HG02763 (cell line): ENCODE measurements around the gene GPX4.

Experiments
- ATAC-seq: cut with Tn5 transposase; IDR thresholded peaks from one replicate; pipeline ENCODE4 v1.9.1; 2021; ENCODE audit warnings: mild to moderate bottlenecking, moderate library complexity; ENCODE audit not compliant: unreplicated experiment

Gene GPX4

DNA sequence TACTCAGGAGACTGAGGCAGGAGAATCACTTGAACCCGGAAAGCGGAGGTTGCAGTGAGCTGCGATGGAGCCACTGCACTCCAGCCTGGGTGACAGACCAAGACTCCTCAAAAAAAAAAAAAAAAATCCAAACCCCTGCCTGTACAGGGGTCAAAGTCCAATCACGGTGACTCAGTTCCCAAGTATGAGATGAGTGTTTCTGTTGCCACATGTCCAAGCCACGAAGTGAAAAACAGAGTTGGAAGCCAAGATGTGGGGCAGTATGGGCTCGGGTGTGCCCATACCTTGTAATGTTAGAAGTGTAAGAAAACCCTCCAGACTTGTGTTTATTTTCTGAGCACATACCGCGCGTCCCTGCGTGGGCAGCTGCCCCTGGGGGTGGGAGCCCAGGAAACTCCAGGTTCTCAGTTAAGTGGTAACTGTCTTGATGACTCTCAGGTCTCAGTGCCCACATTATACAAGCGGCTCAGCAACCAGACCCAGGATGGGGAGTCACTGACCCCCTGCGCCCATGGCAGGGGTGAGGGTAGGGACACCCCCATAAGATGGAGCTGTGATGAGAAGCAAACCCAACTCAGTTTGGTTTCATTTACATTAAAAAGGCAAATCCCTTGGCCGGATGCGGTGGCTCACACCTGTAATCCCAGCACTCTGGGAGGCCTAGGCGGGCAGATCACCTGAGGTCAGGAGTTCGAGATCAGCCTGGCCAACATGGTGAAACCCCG lies 1.2 kb upstream of the GPX4 start:
- no peak for ATAC-seq

DNA sequence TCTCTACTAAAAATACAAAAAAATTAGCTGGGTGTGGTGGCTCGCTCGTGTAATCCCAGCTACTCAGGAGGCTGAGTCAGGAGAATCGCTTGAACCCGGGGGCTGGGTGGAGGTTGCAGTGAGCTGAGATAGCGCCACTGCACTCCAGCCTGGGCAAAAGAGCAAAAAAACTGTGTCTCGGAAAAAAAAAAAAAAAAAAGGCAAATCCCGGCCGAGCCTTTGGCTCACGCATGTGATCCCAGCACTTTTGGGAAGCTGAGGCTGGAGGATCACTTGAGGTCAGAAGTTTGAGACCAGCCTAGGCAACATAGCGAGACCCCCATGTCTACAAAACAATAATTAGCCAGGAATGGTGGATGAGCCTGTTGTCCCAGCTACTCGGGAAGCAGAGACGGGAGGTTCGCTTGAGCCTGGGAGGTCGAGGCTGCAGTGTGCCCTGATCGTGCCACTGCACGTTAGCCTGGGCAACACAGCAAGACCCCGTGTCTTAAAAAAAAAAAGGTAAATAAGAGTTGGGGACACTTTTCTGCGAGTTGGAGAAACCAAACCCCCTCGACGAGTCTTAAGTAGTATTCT lies 574 bp upstream of the GPX4 start:
- no peak for ATAC-seq

DNA sequence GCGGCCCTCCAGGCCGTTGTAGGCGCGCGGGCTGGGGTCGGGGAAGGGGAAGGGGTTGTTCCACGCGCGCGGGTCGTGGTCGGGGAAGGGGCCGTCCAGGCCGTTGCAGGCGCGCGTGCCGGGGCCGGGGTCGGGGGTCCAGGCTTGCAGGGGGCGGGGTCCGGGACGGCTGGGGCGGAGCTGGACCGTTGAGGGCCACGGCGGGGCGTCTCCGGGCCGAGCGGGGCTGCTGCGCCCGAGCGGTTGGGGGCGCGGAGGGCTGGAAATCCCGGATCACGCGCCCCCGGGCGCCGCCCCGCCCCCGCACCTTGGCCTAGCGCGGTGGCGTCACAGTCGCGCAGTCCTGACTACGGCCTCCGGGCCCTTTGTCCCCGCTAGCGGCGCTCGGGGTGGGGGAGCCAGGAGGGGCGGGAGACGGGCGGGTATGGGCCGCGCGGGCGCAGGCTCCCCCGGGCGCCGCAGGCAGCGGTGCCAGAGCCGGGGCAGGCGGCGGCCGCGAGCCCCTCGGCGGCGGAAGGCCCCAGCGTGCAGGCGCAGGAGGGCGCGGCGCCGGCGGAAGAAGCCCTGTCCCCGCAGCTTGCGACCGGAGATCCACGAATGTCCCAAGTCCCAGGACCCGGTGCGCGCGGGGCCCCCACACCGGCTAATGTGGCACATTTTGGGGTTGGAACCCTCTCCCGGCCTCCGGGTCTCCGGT lies 665 bp downstream of the GPX4 start:
- peak; percentile 24 for ATAC-seq

DNA sequence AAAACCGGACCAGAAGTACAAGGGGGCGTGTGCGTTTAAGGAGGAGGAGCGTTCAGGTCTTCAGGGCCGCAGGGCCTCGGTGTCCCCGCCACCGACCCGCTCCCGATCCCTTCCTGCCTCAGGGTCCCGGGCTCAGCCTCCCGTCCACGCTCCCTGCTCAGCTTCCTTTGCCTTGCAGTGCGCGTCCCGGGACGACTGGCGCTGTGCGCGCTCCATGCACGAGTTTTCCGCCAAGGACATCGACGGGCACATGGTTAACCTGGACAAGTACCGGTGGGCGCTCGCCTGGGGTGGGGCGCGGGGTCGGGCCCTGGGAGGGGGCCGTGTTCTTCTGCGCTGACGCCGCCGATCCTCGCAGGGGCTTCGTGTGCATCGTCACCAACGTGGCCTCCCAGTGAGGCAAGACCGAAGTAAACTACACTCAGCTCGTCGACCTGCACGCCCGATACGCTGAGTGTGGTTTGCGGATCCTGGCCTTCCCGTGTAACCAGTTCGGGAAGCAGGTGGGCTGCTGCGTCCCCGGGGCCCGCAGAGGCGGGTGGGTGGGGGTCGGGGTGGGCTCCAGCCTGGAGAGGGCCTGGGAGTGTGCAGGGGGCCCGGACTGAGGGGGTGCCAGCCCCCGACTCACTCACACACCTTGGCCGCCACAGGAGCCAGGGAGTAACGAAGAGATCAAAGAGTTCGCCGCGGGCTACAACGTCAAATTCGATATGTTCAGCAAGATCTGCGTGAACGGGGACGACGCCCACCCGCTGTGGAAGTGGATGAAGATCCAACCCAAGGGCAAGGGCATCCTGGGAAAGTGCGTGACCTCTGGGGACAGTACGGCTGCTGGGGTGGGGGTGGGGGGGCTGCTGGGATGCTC lies 1.4 kb downstream of the GPX4 start:
- ATAC-seq: no peak

DNA sequence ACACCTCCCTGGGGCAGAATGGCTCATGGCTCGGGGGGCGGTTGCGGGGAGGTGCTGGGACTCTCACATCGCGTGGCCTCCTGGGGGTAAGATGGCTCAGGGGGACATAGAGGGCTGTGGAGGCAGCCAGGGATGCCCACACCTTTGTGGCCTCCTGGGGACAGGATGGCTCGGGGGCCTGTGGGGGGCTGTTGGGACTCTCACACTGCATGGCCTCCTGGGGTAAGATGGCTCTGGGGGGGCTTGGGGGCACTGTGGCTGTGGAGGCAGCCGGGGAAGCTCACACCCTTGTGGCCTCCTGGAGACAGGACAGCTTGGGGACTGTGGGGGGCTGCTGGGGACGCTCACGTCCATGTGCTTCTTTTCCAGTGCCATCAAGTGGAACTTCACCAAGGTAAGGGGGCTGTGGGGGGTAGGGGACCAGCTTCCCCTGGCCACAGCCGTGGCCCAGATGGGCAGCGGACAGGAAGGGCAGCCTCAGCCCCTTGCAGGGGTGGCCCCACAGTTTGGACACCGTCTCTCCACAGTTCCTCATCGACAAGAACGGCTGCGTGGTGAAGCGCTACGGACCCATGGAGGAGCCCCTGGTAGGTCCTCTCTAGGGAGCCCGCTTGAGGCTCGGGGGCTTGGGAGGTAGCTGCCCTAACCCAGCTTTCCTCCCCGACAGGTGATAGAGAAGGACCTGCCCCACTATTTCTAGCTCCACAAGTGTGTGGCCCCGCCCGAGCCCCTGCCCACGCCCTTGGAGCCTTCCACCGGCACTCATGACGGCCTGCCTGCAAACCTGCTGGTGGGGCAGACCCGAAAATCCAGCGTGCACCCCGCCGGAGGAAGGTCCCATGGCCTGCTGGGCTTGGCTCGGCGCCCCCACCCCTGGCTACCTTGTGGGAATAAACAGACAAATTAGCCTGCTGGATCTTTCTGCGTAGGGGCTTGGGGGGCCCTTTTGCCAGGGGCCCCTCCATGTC lies 2.4 kb downstream of the GPX4 start:
- no peak for ATAC-seq

DNA sequence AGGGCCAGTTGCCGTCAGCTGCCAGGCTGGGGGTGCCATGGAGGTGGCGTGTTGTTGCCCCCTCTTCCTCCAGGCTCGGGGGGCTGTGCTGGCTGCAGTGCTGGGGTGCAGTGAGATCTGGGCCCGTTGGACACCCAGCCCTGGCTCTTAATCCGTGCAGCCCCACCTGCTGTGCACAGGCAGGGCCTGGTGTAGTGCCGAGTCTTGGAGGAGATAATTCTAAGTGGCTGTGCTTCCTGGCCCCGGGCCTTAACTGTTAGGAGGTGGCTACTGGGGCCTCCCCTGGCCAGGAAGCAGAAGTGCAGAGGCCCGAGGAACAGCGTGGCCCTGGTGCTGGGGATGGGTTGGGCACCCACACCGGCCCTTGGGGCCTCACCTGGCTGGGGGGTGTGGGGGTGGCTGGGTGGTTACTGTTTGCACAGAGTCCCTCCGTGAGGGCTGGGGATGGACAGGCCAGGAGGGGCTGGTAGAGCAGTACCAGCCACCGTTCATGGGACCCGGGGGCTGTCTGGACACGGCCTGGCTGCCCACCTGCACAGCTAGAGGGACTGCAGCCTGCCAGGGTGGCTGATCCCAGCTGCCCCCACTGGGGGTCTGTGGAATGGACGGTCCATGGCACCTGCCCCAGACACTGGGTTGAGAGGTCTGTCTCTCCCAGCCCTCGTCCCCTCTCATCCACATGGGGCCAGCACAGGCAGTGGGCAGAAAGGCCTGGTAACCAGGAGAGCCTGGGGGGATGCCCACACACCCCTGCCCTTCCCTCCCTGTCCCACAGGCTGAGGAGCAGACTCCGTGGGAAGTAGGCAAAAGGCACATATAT lies 3.3 kb downstream of the GPX4 start:
- no peak for ATAC-seq

DNA sequence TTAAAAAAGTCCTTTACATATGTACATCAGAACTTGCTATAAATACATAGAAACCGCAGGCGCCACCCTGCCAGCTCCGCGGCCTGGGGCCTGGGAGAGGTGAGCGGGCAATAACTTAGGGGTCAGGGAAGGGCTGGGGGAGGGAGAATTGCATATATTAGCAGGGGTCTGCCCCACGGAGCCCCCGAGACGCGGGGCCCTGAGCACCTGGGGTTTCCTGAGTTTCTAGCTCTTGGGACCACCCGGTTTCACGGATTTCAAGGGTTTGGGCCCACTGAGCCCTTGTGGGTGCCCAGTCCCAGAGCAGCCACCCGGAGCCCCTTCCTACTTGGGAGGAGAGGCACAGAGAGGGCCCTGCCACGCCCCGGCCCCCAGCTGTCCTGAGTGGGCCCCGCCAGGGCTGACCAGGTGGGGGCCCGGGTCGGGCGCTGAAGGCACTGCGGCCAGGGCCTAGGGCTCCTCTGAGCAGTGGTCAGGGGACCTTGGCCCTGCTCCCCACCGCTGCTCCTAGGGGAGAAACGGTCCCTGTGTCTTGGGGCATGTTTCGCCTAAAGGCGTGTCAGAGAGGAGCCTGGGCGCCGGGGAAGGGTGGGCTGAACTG lies 4.0 kb downstream of the GPX4 start:
- ATAC-seq: no peak

DNA sequence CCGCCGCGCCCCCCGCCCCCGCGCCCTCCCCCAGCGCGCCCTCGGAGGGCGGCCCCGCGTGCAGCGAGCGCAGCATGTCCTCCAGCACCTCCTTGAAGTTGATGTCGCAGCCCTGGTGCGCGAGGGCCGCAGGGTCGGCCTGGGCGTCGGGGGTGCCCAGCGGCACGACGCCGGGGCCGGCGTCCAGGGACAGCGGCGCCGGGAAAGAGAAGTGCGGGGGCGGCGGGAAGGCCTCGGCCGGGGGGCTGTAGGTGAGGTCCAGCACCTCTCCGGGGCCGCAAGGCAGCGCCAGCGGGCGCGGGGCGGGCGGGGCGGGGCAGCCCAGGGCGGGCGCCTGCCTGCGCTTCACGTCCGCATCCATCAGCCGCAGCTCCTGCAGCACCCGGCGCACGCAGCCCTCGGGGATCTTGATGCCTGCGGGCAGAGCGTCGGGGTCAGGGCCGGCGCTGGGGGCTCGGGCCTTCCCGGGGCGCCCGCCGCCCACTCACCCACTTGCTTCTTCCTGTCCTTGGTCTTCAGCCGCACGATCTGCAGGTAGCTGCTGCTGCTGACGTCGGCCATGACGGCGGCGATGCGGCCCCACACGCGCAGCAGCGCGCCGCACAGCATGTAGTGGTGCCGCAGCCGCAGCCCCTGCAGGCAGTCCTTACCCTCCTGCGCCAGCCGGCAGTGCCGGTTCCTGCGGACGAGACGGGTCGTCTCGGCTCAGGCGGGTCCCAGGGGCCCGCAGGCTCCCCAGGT lies 4.7 kb downstream of the GPX4 start:
- ATAC-seq: no peak

DNA sequence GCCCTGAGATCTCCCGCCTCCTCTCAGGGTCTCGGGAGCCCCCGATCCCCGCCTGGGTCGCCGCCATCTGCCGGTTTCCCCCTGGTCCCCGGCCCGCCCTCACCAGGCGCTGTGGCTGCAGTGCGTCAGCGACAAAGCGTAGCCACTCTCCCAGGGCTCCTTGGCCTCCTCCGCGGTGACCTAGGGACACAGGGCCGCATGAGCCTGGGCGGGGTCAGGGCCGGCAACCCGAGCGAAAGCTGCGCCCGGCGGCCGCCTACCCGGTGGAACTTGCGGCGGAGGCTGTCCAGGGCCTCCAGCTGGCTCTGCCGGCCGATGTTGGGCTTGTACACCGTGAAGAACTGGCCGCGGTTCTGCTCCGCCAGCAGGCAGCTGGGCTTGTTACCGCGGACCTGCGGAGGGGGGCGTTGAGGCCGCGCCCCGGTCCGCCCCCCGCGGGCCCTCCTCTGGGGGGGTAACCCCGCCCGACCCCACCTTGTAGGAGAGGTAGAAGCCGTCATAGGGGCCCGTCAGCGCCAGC lies 5.3 kb downstream of the GPX4 start:
- no peak for ATAC-seq

DNA sequence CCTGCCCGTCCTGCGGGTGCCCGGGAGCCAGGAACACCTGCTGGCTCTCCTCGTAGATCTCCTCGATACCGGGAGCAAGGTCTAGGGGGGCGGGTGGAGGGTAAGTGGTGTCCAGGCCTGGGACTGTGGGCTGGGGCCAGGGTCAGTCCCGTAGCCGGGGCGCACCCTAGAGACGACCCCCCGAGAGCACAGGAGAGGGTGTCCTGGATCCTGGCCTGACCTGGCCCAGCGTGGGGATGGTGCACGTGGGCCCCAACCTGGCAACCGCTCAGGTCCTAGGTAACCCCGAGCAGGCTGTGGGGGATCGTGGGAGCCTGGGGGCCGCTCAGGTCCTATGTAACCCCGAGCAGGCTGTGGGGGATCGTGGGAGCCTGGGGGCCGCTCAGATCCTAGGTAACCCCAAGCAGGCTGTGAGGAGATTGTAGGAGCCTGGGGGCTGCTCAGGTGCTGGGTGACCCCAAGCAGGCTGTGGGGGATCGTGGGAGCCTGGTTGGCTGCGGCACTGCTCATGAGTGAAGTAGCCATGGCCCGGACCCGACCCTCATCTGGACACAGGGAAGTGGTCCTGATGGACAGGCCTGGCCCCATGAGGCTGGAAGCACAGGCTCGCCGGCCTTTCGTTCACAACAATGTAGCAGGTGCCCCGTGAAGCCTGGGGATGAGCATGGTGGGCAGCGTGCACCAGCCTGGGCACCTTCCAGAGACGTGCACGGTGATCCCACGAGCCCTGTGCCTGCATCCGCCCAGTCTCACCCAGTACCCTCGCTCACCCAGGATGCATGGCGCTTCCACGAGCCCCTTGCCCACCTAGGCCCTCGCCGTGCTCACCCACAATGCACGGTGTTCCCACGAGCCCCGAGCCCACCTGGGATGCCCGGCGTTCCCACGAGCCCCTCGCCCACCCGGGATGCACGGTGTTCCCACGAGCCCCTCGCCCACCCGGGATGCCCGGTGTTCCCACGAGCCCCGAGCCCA lies 6.2 kb downstream of the GPX4 start:
- ATAC-seq: no peak

DNA sequence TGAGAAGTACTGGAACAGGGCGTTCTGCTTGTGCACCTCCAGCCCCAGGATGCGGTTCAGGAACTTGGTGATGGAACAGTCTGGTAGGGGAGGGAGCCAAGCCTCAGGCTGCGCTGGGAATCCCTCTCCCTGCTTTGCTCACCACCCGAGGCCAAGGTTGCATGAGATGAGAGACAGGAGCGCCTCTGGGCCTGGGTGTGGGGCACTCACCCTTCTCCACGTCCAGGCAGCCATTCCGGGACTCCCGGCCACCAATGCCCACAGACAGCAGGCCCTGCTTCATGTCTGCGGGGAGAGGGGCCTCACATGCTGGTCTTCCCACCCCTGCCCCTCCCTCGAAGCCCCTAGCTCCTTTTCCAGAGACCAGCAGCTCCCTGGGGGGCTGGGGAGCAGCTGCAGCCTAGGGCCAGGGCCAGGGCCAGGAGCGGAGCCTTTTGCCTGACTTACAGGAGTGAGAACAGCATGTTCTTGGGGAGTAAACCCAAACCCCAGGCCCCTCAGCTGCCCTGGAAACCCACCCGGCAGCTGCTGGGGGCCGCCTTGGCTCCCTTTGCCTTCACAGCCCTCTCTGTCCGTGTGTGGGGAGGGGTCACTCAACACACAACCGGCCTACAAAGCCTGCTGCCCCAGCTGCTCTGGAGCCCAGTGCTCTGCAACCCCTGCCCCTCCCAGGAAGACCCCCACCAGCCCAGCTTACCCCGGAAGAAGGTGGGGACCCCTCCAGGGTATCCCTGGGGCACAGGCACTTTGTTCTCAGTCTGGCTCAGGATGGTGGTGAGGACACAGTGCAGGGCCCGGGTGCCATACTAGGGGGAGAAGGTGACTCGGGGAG lies 7.2 kb downstream of the GPX4 start:
- ATAC-seq: no peak

DNA sequence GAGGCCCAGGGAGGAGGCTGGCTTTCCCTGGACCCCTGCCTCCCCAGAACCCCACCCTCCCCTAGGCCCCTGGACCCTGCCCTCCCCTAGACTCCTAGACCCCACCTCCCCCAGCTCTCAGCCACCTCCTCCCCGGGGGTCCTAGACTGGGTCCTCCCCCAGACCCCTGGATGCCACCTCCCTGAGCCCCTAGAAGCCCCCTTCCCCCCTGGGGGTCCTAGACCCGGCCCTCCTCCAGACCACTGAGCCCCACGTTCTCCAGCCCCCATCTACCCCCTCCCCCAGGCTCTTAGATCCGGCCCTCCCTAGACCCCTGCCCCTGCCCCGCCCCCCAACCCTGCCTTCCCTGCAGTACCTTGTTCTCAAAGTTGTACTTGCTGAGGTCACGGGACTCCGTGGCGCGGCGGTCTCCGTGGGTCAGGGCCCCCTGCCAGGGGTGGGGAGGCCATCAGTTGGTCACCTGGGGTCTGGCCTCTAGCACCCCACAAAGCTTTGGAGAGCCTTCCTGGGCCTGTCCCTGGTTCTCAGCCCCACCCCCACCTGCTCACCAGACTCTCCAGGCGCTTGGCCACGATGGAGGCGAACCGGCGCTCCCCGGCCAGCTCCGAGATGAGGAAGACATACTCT lies 8.0 kb downstream of the GPX4 start:
- ATAC-seq: no peak

DNA sequence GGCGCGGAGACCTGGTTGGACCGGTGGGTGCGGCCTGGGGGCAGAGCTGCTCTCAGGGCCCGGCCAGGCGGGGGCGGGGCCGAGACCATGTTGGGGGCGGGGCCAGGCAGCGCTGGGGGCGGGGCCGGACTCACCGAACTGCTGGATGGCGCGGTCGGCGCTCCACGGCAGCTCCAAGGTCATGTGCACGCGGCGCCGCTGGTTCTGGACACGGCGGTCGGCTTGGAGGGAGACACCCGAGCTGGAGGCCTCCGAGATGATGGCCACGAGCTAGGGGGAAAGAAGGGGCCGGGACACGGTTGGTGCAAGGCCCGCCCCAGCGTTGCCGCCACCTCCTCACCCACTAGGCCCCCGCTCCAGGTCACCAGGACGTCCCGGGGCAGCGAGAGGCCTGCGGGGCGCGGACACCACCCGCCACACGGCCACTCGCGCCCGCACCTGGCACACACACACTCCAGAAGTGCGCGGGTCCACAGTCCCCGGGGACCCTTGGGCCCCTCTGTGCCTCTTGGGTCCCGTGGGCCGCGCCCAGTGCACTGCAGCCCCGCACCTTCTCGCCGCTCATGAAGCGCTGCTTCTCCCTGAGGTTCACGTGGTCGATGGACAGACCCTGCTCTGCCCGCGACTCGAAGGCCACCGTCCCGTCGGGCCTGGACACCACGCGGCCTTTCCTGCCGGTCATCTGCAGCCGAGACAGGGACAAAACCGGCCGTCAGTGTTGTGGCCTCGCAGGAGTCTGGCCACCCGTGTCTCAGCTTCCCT lies 8.7 kb downstream of the GPX4 start:
- no peak for ATAC-seq

DNA sequence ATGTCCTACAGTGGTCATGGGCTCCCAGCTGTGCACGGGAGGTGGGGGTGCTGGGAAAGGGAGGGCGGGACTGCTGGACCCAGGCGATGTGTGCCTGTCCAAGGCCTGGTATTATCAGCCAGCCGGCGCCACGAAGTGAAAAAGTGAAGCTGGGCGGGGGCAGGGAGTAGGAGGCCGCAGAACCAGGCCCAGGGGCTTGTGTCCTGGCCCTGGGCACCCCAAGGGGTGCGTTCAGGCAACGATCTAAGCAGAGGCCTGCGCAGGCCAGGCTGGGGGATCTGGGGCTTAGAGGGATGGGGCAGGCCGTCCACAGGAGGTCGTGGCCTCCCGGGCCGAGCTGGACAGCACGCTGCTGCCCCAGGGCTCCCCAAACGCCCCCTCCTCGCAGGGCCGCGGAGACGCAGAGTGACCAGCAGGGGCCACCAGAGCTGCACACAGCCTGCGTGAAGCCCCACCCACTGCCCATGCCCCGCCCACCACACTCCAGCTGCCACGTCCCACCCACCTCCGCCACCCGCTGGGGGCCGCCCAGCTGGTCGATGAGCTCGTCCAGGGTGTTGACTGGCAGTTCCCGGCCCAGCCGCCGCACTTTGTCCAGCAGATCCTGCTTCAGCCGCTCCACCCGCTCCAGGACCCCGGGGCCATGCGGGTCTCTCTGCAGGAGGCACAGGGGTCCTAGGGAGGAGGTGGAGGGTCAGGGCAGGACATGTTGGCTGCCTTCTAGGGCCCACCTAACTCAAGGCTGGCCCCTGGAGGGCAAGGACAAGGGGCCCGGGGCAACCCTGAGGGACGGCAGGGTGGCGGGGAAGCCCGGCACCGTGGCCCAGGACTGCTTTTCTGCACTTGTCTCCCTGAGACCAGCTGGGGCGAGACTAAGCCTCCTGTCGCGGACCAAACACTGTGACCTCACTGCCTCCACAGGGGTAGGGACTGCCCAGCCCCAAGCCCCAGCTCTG lies 9.5 kb downstream of the GPX4 start:
- ATAC-seq: no peak
